Measurements from ENCODE around the gene TDRD6.

The TDRD6 gene

DNA sequence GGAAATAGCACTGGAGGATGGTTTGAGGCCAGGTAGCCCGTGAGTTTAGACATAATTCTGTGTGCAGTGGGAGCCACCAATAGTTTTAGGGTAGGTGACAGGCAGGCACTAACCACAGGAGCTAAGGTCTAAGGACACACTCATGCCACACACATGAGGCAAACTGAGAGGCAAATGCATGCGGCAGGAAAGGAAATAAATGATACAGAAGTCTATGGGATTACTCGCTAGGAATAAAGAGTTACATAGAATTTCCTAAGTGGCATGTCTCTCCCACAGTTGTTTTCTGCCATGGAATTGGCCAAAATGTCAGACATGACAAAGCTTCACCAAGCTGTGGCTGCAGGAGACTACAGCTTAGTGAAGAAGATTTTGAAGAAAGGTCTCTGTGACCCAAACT is 64.0 kb downstream of the TDRD6 start:
- Histone ChIP-seq H3K27ac (no peak overlapping the region), H3K9me3 (no peaks in the 10 kb centered on the region), H3K36me3 (no peaks in the 10 kb centered on the region), H3K4me3 (ENCODE audit: low read depth in 1 of 2, low read length in 1 of 2) (no peak overlapping the region), H3K4me1 (ENCODE audit: control insufficient read depth in 1 of 2, insufficient read depth in 1 of 2, low read depth in 1 of 2, low read length in 1 of 2) (no peaks in the 10 kb centered on the region), H3K27me3 (no peaks in the 10 kb centered on the region)
- no peak for TF ChIP-seq CTCF (IDR thresholded peaks at IDR 0.05)
